ENCODE data around the gene FBXO42.

The FBXO42 gene

DNA sequence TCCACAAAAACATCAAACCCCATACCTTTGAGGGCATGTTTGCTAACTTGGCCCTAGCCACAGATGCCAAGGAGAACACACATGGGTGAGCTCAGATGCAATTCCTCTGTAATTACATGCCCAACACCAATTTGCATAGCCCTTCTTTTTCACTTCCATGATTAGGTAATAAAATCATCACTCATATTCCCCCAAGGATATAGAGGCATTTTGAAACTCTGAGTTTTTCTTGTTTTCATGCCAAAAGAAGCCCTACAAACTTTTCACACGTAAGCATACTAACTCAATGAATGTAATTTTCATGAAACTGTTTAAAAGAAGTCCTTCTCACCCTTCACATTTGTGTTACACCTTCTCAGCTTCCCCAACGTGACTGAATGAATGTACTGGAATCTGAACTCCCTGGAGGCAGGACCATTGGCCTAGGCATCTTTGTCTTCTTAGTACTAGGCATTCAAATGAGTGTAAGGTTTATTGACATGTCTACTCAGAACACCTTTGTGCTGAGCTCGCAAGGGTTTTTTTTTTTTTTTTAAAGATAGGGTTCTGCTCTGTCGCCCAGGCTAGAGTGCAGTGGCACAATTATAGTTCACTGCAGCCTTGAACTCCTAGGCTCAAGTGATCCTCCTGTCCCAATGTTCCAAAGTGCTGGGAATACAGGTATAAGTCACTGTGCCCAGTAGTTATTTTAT lies 31.0 kb downstream of the FBXO42 start:
- no peak for DNase-seq

DNA sequence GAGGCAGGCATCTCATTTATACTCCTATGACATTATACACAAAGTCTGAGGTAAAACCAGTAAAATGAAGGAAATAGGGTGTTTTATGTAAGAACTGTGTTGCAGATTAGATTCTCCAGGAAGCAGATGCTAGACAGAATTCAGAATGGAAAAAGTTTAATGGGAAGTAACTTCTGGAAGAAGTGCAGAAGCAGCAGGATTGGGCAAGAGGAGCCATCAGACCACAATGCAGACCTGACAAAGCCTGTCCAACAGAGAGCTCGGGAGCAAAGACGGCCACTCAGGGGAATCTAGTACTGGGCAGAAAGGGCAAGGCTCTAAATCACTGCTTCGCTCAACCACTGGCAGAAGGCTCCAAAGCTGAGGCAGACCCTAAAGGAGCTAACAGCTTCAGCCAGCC lies 33.7 kb downstream of the FBXO42 start:
- DNase-seq: no peak

DNA sequence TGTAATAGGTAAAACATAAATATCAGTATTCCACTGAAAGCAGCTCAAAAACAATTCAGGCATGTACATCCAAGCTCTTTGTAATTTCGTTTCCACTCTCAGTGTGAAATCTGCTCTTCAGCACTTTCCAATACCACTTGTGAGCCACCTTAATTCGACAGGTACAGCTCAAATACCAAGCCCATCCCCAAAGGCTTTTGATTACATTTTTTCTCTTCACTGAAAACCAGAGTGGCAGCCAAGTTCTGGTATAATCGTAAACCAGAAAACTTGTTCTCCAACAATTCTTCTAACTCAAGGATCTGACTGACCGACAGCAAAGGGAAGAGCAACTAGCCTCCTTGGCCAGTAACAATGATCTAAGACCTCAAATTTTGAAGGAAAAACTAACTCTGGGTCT lies 36.8 kb downstream of the FBXO42 start:
- no peak for DNase-seq

DNA sequence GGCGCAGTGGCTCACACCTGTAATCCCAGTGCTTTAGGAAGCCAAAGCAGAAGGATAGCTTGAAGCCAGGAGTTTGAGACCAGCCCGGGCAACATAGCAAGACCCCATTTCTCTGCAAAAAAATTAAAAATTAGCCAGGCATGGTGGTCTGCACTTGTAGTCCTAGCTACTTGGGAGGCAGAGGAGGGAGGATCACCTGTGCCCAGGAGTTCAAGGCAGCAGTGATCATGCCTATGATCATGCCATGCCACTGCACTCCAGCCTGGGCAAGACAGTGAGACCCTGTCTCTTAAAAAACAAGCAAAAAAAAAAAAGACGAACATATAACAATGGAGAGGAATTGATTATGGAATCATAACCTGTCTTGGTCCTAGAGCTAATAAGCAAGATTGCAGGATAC lies 45.1 kb downstream of the FBXO42 start:
- no peak for DNase-seq

DNA sequence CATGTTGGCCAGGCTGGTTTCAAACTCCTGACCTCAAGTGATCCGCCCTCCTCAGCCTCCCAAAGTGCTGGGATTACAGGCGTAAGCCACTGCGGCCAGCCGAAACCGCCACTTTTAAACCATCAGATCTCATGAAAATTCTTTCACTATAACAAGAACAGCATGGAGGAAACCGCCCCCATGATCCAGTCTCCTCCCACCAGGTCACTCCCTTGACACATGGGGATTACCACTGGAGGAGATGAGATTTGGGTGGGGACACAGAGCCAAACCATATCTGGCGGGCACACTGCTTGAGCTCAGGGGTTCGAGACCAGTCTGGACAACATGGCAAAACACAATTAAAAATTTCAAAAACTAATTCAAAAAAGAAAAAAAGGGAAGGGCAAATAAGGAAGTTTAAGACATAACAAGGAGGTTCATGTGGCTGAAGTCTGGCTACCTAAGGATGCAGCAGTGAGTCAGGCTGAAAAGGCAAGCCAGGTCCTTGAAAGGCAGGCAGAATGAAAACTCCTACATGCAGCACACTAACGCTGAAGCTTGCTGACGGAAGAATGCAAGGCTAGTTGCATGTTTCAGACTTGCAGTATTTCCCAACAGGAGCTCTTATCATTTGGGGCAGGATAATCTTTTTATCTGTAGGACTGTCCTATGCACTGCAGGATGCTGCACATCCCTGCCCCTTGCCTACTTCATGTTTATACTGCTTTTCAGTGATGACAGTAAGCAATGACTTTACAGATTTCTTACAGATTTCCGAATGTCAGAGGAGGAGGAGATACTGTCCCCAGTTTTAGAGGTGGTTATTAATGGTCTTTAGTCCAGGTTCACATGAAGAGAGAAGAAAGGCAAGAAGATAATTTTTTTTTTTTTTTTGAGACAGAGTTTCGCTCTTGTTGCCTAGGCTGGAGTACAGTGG lies 49.3 kb downstream of the FBXO42 start:
- no peak for DNase-seq

DNA sequence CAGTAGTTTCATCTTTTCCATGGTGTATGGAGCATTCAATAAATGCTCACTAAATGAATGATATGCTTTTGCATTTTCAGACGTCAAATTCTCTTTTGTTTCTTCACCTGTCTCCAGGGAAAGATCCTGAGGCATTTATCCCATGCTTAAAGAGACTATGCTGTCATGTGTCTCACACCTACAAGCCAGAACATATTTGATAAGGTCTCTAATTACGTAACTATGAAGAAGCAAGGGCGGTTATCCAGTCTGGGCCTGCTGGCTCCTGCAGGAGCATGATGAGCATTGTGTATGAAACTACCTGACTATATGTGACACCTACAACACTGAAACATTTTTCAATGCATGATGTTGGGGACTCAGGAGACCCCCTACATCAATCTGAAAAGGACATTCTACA lies 51.8 kb downstream of the FBXO42 start:
- DNase-seq: no peak

DNA sequence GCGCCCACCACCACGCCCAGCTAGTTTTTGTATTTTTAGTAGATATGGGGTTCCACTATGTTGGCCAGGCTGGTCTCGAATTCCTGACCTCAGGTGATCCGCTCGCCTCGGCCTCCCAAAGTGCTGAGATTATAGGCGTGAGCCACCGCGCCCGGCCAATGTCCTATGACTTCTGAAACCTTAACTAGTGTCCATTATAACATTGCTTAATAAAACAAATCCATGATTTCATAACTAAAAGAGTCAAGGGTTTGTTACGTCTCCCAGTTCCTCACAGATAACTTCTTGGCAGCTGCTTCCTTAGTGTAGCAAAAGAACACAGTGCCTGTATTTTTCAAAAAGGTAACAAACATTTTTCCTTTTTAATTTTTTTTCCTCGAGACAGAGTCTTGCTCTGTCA lies 53.6 kb downstream of the FBXO42 start:
- no peak for DNase-seq

DNA sequence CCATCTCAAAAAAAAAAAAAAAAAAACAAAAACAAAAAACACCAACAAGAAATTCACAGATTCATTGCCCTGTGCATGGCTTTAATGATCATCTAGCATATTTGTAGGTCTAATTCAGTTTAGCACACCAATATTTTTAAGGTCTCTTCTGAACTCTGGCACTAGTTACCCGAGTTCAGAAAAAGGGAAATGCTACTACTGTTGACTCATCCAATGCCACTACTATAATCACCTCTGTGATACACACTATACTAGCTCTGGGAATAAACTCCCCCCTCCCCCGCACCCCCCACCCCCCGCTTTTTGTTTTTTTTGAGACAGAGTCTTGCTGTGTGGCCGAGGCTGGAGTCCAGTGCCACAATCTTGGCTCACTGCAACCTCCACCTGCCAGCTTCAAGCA lies 55.6 kb downstream of the FBXO42 start:
- DNase-seq: no peak

DNA sequence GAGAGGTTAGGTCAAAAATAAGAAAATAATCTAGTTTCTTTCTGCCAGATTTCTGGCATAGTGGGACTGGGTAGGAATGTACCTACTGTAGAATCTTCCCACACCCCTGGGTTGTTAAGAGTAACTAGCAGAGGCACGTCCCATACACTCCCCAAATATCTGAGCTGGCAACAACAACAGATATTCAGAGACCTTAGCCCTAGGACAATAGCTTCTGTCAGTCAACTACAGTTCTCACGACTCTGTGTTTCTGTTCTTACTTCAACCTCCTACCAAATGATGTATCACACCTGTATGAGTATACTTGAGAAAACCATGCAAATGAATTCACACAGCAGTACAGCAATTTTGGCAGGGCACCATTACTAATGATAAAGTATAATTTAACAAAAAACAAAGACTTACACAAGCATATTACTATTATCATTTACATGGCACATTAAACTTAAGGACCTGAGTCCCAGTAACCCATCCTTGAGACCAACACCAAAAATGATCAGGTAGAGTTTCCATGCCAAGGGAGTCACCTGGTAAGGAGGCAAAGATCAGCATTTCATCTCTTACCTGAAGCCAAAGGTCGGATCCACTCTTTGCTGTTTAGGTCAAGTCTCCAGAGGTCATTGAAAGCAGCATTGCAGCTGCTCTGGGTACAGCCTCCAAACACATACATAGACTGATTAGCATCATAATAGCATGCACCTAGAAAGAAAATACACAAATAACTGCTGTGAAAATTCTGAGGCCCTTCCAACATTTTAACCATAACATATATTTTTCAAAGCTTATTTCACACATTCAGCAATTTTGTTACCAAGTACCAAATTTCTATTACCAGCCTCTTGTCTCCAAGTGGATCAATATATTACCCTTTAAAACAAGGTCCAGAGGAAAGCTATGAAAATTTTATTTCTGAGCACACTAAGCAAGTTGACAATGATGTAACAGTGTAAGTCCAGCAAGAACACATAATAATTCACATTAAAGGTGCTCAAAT lies 57.8 kb downstream of the FBXO42 start:
- DNase-seq: no peak

DNA sequence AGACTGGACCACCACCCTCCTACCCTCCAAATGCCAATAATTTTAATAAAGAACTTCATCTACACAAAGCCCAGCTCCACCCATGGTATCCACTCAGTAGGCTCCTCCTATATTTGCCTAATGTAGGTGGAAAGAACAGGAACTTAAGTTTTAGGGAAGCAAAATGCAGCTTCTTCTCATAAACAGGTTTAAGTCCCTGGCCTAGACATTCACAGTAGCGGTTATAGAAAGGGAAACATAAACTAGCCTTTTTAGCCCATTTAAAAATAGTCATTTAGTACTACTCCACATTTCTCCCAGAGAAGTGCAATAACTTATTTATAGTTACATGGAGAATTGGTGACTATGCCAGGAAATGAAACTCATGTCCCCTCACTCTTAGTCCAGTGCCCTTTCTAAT lies 58.7 kb downstream of the FBXO42 start:
- DNase-seq: no peak

DNA sequence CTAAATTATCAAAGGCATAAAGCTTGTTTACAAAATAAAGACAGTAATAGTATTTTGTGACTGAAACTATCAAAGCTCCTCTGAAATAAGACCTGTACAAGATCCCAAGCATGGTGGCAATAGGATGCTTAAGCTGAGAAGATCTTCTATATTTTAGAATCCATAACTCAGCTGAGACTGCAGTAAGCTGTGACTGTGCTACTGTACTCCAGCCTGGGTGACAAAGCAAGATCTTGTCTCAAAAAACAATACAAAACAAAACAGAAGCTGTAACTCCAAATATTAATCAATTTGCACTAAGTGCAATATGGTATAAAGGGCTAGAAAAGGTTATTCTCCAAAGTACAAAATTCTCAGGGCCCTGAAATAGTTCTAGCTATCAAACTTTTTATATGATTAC lies 59.5 kb downstream of the FBXO42 start:
- DNase-seq: no peak

DNA sequence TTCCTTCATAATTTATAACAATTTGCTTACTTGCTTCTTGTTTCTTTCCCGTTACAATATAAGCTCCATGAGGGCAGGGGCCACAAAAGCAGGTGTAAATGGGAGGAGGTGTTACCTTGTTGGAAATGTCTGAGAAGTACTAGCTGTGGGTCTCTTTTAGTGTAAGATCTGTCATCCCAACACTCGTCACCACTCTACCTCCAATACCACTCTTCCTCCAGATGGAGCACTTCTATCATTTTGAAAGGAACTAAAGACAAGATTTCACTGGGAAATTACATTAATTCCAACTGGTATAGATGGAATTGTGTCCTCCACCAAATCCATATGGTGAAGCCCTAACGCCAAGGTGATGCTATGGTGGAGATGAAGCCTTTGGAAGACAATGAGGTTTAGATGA lies 62.3 kb downstream of the FBXO42 start:
- no peak for DNase-seq

DNA sequence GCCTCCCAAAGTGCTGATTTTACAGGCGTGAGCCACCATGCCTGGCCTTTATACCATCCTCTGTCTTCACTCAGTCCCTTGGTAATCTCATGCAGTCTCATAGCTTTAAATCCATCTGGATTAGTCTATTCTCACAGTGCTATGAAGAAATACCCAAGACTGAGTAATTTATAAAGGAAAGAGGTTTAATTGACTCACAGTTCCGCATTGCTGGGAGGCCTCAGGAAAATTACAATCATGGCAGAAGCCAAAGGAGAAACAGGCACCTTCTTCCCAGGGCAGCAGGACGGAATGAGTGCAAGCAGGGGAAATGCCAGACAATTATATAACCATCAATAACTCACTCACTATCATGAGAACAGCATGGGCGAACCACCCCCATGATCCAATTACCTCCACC lies 66.2 kb downstream of the FBXO42 start:
- no peak for DNase-seq

DNA sequence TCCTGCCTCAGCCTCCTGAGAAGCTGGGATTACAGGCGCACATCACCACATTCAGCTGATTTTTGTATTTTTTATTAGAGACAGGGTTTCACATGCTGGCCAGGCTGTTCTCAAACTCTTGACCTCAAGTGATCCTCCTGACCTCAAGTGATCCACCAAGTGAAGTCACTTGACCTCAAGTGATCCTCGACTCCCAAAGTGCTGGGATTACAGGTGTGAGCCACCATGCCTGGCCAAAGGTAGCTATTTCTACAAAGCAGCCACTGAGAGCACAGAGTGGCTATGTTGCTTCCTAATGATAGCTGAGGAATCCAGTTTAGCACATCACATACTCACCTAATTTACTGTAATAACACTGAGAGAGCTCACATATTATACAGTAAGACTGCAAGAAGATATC lies 70.5 kb downstream of the FBXO42 start:
- DNase-seq: no peak

DNA sequence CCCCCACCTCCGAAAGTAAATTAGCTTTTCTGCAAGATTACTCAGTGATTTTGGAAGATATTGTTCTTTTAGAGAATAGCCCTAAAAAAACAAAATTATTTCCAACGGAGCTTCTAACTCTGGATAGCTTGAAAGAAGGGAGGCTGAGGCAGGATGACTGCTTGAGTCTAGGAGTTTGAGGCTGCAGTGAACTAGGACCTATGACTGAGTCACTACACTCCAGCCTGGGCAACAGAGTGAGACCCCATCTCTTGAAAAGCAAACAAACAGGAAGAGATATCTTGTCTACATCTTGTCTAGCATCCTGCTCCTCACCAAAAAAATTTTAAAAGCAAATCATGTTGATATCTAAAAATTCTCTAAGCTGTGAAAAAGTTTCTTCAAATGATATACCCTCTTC lies 73.1 kb downstream of the FBXO42 start:
- no peak for DNase-seq

DNA sequence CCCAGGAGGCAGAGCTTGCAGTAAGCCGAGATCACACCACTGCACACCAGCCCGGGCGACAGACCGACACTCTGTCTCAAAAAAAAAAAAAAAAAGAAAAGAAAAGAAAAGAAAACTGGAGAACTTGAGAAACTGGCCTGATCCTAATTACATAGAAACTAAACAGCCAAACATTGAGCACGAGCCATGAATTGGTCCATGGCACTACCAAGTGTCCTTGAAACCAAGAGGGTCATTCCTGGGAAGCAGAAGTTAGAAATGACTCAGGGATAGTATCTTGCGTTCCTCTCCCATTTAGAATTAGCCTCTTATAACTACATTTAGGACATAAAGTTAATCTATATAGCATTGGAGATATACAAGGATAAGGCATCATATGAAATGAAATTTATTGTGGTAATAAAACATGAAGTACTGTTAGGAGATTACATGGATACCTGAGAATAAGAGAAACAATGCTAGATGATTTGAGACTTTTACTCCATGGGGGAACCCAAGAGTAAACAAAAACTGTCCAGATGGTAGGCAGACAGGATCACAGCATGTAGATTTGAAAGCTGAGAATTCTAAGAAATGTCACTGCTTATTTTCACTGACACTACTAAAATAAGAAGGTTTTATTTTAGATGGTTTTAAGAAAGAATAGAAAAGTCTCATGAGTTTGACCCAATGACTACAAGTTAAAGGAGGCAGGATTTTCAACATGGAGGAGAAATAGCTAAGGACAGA lies 75.8 kb downstream of the FBXO42 start:
- no peak for DNase-seq

DNA sequence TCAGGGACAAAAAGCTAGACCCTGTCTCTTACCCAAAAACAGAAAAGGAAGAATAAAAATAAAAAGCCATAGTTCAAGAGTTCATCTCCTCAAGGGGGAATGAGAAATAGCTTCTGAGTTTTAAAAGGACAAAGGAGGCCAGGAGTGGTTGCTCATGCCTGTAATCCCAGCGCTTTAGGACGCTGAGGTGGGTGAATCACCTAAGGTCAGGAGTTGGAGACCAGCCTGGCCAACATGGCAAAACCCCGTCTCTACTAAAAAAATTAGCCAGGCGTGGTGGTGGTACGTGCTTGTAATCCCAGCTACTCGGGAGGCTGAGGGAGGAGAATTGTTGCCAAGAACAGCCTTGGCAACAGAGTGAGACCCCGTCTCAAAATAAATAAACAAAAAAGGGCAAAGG lies 76.7 kb downstream of the FBXO42 start:
- DNase-seq: no peak

DNA sequence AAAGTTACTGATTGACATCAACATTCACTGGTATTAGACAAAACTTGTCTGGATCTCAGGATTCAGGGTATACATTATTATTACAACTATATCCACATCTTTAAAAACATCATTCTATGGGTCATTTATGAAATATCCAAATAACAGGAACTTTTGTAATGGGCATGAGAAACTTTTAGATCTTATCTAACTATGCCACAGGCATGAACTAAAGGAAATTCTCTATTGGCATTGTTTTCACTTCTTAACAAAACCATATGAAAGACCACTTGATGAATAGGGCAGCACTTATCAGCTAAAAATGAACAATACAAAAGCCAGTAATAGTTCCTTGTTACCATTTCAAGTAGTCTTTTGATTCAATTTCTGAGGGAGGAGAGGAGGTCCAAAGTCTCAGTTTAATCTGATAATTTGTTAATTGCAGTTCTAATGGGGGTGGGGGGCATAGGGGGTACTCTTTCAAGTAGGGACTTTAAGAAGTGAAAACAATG lies 84.5 kb downstream of the FBXO42 start:
- no peak for DNase-seq

DNA sequence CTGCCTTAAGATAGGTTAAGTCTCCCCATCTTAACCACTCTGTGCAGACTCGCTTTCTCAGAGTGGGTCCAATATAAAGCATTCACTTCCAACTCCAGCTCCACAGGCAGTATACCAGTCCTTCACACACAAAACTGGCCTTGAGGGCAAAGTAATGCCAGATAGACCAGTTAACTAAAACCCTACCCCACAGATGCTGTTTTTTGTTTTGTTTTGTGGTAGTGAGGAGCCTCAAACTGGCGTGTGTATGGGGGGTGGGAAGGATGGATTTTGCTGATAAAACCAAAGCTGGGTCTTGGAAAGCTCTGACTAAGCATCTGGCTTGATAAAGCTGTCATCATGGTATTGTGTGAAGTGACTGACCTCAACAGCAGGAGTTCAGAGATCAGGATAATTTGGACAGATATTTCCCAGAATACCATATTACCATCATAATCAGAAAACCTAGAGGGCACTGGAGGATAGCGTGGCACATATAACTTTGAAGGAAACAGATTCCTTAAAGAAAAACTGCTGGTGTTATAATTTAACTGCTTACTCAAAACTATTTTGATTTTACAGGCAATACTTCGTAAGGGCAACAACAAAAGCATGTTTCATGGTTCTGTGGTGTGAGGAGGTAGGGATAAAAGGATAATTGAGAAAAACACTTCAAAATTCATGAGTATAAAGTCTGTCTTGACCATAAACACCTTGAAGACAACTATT lies 85.7 kb downstream of the FBXO42 start:
- DNase-seq: no peak

DNA sequence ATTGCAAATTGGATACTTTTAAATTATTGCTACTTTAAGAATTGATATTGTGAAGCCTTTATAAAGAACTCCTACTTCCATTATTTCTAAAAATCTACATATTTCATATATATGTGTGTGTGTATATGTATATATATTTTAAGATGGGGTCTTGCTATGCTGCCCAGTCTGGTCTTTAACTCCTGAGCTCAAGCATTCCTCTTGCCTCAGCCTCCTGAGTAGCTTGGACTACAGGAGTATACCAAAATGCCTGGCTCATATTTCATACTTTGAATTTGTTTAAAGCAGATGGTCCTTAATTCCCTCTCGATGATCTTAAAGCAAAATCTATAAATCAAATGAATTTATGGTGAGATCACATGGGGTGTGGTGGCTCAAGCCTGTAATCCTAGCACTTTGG lies 90.2 kb downstream of the FBXO42 start:
- no peak for DNase-seq

DNA sequence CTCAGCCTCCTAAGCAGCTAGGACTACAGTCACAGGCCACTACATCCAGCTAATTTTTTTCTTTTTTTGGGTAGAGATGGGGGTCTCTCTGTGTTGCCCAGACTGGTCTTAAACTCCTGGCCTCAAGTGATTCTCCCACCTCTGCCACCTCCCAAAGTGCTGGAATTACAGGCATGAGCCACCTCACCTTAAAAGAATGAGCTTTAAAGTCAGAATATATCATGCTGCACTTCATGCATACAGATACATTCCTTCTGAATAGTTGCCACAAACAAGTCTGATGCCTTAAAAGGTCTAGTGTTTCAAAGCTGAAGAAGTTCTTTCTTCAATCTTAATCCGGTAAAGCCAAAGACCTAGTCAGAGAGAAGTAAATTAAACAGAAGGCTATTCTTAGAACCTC lies 91.5 kb downstream of the FBXO42 start:
- no peak for DNase-seq

All from stimulated activated CD4-positive, alpha-beta T cell treated with anti-CD3 and anti-CD28 coated beads, Interleukin-2, amount 100 ng/mL, for 24 hours (primary cell).